ENCODE results near the gene PRKN.

Gene PRKN

DNA sequence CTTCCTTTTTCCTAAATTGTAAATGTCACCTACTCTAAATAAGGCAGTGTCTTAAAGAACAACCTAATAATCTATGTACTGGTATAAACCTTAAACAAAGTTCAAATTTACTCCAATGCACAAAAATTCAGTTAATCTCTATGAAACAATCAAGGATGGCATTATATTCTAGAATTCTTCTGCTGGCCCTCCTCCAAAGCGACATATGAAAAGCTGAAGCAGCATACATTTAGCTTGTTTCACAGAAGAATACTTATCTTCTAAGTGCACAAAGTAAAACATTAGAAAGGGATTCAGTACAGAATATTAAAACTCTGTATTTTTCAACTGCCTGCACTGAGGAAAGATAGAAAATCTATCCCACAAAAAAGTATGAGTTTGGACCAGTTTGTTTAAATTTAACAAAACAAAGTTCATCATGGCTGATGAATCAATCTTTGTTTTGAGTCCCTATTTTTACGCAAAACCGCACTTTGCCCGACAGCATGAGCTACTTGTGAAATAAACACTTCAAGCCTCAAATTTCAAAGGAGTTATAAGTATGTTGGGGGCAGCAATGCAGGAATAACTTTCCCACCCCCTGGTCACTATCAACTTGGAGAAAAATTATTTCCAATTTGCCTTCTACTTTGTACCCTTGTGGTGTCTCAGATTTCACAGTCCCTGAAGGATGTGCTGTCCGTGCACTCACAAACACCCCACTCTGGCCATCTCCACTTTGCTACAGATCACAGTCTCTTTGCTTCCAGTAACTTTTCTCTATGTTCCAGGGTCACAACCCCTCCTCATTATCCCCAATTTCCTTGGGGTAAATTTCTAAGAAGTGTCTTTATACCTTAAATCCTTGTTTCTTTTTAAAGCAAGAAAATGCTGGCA is 238.2 kb downstream of the PRKN start:
- DNase-seq (ENCODE audit: low read depth), result no peak
- TF ChIP-seq, protein P1, sequence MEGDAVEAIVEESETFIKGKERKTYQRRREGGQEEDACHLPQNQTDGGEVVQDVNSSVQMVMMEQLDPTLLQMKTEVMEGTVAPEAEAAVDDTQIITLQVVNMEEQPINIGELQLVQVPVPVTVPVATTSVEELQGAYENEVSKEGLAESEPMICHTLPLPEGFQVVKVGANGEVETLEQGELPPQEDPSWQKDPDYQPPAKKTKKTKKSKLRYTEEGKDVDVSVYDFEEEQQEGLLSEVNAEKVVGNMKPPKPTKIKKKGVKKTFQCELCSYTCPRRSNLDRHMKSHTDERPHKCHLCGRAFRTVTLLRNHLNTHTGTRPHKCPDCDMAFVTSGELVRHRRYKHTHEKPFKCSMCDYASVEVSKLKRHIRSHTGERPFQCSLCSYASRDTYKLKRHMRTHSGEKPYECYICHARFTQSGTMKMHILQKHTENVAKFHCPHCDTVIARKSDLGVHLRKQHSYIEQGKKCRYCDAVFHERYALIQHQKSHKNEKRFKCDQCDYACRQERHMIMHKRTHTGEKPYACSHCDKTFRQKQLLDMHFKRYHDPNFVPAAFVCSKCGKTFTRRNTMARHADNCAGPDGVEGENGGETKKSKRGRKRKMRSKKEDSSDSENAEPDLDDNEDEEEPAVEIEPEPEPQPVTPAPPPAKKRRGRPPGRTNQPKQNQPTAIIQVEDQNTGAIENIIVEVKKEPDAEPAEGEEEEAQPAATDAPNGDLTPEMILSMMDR (IDR thresholded peaks at IDR 0.05; ENCODE audit: low read length, missing control alignments), result no peak
- H3K4me3 ChIP-seq (replicated peaks; ENCODE audit: low read depth, low read length), result no peak overlapping the region

DNA sequence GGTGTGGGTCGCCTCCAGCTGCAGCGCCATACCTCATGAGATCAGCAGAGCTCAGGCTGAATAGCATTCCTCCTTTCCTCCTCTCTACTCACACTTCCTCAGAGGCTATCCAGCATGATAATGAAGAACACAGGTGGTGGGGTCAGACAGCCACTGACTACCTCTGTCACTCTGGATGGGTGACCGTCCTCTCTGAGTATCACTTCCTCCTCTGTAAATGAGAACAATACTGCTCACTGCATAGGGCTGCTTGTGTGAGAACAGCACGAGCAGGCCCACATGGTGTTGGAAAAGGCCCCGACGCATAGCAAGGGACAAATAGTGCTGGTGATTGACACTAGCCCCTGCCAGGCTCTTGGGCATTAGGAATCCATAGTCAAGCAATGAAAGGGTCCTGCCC is 239.1 kb downstream of the PRKN start:
- no peak overlapping the region for H3K4me3 ChIP-seq (replicated peaks; ENCODE audit: low read depth, low read length)
- no peak for DNase-seq (ENCODE audit: low read depth)
- TF ChIP-seq, protein P1 (IDR thresholded peaks at IDR 0.05; ENCODE audit: low read length, missing control alignments), result no peak

DNA sequence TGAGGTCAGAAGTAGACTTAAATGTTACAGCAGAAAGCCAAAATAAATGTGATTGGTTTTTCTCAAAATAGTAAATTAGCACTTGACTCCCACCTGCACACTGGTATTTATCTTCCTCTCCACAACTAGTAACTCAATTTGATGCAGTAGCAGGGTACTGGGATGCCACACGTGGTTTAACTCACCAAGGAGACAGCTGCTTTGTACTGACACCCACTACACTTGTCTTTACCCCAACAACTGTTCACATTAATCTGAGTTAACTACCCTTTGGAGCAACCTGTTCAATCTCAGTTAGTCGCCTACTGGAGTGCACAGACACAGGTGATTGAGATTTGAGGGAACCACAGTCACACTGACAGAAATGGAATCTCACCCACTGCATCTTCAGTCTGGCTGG is 242.1 kb downstream of the PRKN start:
- TF ChIP-seq, protein P1 (IDR thresholded peaks at IDR 0.05; ENCODE audit: low read length, missing control alignments), result no peak
- no peak for DNase-seq (ENCODE audit: low read depth)
- H3K4me3 ChIP-seq (replicated peaks; ENCODE audit: low read depth, low read length), result no peak overlapping the region

DNA sequence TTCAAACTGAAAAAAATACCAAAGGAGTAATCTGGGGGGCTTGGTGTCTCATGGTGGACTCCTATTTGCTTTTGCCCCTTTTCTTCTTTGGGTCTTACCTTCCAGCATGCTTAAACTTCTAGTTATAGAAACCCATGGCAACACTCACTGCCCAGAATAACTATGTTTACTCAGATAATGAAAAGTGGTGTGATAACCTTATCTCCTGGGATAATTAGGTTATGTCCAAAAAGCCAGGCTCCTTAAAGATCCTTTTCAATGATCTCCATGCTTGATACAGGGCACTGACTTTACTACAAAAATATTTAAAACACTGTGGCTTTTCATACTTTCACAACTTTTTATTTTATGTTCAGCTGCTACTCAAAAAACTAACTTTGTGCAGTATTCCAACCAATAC is 245.6 kb downstream of the PRKN start:
- no peak for DNase-seq (ENCODE audit: low read depth)
- TF ChIP-seq, protein P1 (IDR thresholded peaks at IDR 0.05; ENCODE audit: low read length, missing control alignments), result no peak
- H3K4me3 ChIP-seq (replicated peaks; ENCODE audit: low read depth, low read length), result no peak overlapping the region

DNA sequence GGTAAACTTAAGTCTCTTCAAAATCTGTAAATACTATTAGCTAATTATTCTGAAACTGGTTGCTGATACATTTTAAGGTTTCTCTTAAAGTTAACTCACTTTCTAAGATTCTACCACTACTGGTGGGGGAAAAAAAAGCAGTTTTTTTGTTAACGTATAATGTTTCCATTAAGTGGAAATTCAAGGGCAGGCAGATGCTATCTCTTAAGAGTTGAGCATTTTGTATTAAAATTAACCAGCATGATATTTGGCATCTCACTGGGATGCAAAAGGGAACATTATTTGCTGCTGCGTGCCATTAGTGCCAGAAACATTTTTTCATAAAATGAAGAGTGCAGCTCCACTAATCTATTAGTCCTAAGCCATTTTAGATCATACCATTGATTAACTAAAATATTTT is 246.2 kb downstream of the PRKN start:
- H3K4me3 ChIP-seq (replicated peaks; ENCODE audit: low read depth, low read length), result no peak overlapping the region
- TF ChIP-seq, protein P1 (IDR thresholded peaks at IDR 0.05; ENCODE audit: low read length, missing control alignments), result no peak
- DNase-seq (ENCODE audit: low read depth), result no peak

DNA sequence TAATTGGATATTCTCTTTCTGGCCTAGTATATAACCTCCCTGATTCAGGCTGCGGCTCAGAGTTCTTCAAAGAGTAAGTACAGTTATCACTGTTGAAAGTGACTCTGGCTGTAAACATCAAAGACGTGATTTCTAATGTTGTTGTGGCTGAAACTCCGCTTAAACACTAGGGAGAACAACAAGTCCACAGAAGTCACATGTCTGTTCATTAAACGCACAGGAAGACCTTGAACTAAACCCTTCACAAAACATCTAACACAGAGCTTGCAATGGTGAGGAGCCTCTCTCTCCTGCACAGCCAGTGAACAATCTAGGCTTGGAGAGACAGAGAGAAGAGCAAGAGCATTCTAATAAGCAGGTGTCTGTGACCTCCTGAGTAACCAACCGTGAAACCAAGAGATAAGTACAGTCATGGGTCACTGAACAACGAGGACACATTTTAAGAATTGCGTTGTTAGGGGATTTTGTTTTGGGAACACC is 249.3 kb downstream of the PRKN start:
- no peak overlapping the region for H3K4me3 ChIP-seq (replicated peaks; ENCODE audit: low read depth, low read length)
- TF ChIP-seq, protein P1 (IDR thresholded peaks at IDR 0.05; ENCODE audit: low read length, missing control alignments), result no peak
- DNase-seq (ENCODE audit: low read depth), result no peak

DNA sequence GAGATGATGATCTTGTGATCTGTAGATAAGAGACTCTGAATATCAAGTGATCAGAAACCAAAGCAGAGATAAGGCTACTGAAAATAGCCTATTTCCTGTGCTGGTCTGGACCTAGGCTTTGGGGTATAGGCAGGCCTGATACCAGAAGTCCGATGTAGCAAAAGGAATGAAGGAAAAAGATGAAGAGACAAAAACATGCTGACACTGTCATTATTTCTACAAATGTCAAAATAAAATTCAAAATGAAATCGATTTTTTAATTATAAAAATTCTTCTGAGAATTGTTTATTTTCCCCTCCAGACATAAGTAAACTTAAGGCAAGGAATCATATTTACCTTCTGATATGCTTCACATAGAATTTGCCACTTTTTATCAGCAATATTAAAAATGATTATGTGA is 252.8 kb downstream of the PRKN start:
- TF ChIP-seq, protein P1 (IDR thresholded peaks at IDR 0.05; ENCODE audit: low read length, missing control alignments), result no peak
- DNase-seq (ENCODE audit: low read depth), result no peak
- no peak overlapping the region for H3K4me3 ChIP-seq (replicated peaks; ENCODE audit: low read depth, low read length)
